A673 (cell line): ENCODE results near the gene DCTN3. TPM values are rescaled to one million over a fixed set of nuclear protein-coding genes. Genes with fewer than 3 reads are reported as not detected.

Experiments used
- BruUV-seq: library from RNA; stranded (reverse); fragments of 400-500 nt; replicated peaks from 2 replicates; lab custom pipeline; 2021; lab: Mats Ljungman, UMichigan
- CTCF ChIA-PET: fragments of 300-600 bp; sonication (Branson Sonifier 250); formaldehyde crosslinking; loops from one replicate; lab custom pipeline; 2022; ENCODE audit warnings: antibody characterized with exemption; lab: Charles Lee
- POLR2A ChIA-PET: fragments of 300-600 bp; sonication (Branson Sonifier 250); formaldehyde crosslinking; loops from one replicate; lab custom pipeline; 2022; ENCODE audit warnings: antibody characterized with exemption; ENCODE audit not compliant: low non-redundant PET; lab: Charles Lee
- DNase-seq: peaks from one replicate; pipeline ENCODE4 v3.0.0-alpha.2; 2015; ENCODE audit warnings: low spot score
- H3K27ac ChIP-seq: fragments of 200-600 bp; sonication (generic); 2 replicates; pipeline ENCODE4 v1.5.1; 2016; ENCODE audit warnings: mixed run types, low read depth, mild to moderate bottlenecking, mixed read lengths, antibody characterized with exemption, low read length; ENCODE audit not compliant: poor library complexity, severe bottlenecking
- H3K27me3 ChIP-seq: fragments of 200-600 bp; sonication (generic); replicated peaks from 2 replicates; pipeline ENCODE4 v1.6.1; 2017; ENCODE audit warnings: mixed run types, low read depth, mild to moderate bottlenecking, mixed read lengths, antibody characterized with exemption, low read length; ENCODE audit not compliant: insufficient read depth, poor library complexity
- H3K36me3 ChIP-seq: fragments of 200-600 bp; sonication (generic); 2 replicates; pipeline ENCODE4 v1.6.1; 2016; ENCODE audit warnings: mixed run types, mild to moderate bottlenecking, mixed read lengths, antibody characterized with exemption, low read length; ENCODE audit not compliant: insufficient read depth, poor library complexity, severe bottlenecking
- H3K4me1 ChIP-seq: fragments of 200-600 bp; sonication (generic); 2 replicates; pipeline ENCODE4 v1.6.1; 2017; ENCODE audit warnings: mixed run types, mild to moderate bottlenecking, mixed read lengths, antibody characterized with exemption, low read length; ENCODE audit not compliant: insufficient read depth, poor library complexity, severe bottlenecking
- H3K4me3 ChIP-seq: fragments of 200-600 bp; sonication (generic); 2 replicates; pipeline ENCODE4 v1.5.1; 2016; ENCODE audit warnings: low read depth, mixed run types, mild to moderate bottlenecking, mixed read lengths, low read length; ENCODE audit not compliant: poor library complexity, severe bottlenecking
- H3K9me3 ChIP-seq: fragments of 200-600 bp; sonication (generic); 2 replicates; pipeline ENCODE4 v1.6.1; 2016; ENCODE audit warnings: mixed run types, low read depth, mild to moderate bottlenecking, mixed read lengths, antibody characterized with exemption, low read length; ENCODE audit not compliant: poor library complexity, severe bottlenecking
- EZH2 ChIP-seq: fragments of 200-600 bp; sonication (generic); IDR thresholded peaks from 2 replicates; pipeline ENCODE4 v1.6.1; 2017; ENCODE audit warnings: borderline replicate concordance, low read depth, mild to moderate bottlenecking, mixed read lengths, antibody characterized with exemption, low read length; ENCODE audit not compliant: poor library complexity, severe bottlenecking
- intact Hi-C: fragments of 100-400 bp; cut with micrococcal nuclease; formaldehyde crosslinking; loops from one replicate; pipeline ENCODE4 v1.10.0; 2022; ENCODE audit not compliant: unreplicated experiment
- total RNA-seq: library from RNA; stranded (reverse); gene quantifications from 2 replicates; pipeline ENCODE4 v1.2.3, GENCODE V29; 2021
- TF ChIP-seq, protein P1 (sequence below): fragments of 300-800, 200-600 bp; sonication (generic); conservative IDR thresholded peaks from 2 replicates; pipeline ENCODE4 v1.5.1; 2017; ENCODE audit warnings: low read depth, mild to moderate bottlenecking, antibody characterized with exemption, low read length, moderate library complexity, mixed read lengths

The DCTN3 gene
- total RNA-seq, 1 experiment from 2014 or later = 79.3 TPM

DNA sequence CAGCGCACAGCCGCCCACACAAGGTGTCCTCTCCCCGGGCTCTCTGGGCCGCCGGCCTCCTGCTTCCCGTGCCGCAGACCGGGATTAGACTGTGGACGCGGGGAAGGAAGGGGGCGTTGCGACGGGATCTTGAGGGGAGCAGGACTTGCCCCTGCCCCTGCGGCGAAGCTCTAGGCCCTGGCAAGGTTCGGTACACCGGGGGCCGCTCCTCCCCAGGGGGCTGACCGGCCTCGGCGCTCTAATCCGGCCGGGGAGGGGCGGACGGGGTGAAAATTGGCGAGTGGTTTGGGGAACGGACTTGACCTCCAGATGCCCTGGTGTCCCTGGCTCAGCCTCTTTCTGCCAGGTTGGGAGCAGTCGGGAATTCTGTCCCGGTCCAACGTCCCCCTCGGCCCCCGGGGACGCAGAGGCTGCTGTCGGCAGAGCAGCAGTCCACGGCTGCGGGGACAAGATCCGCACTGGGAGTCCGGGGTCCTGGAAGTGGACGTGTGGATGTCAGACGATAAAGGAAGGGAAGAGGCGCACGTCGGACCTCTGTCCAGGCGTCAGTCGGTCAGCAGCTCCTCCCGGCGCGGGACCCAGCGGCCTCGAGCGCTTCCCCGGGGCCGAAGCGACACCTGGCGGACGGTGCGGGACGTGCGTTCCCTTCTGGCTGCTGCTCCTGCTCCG lies 28.9 kb downstream of the DCTN3 start:
- H3K4me3 ChIP-seq = peak overlapping the region; percentile 37
- no peak for TF ChIP-seq EZH2
- TF ChIP-seq, protein P1, sequence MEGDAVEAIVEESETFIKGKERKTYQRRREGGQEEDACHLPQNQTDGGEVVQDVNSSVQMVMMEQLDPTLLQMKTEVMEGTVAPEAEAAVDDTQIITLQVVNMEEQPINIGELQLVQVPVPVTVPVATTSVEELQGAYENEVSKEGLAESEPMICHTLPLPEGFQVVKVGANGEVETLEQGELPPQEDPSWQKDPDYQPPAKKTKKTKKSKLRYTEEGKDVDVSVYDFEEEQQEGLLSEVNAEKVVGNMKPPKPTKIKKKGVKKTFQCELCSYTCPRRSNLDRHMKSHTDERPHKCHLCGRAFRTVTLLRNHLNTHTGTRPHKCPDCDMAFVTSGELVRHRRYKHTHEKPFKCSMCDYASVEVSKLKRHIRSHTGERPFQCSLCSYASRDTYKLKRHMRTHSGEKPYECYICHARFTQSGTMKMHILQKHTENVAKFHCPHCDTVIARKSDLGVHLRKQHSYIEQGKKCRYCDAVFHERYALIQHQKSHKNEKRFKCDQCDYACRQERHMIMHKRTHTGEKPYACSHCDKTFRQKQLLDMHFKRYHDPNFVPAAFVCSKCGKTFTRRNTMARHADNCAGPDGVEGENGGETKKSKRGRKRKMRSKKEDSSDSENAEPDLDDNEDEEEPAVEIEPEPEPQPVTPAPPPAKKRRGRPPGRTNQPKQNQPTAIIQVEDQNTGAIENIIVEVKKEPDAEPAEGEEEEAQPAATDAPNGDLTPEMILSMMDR = peak; percentile 93
- H3K36me3 ChIP-seq = no peaks in the 10 kb centered on the region
- intact Hi-C loops = loop anchor here (1.0 to 5.0 kb wide), 4 partner anchors 43 to 259 kb away; no protein-coding TSS in a partner anchor
- peak; percentile 74 for DNase-seq
- CTCF ChIA-PET = interaction anchor here (0.6 to 2.4 kb wide), 8 partner anchors 13 to 239 kb away, joined by 3 to 19 read pairs (median 6); partner anchors contain the start of gene RPP25L
- no peaks in the 10 kb centered on the region for H3K9me3 ChIP-seq
- peaks cover 40% of the 10 kb centered on the region for H3K27me3 ChIP-seq
- H3K4me1 ChIP-seq = peaks cover 15% of the 10 kb centered on the region
- no TSS peak for BruUV-seq
- POLR2A ChIA-PET = no interaction called here
- H3K27ac ChIP-seq = no peak overlapping the region

DNA sequence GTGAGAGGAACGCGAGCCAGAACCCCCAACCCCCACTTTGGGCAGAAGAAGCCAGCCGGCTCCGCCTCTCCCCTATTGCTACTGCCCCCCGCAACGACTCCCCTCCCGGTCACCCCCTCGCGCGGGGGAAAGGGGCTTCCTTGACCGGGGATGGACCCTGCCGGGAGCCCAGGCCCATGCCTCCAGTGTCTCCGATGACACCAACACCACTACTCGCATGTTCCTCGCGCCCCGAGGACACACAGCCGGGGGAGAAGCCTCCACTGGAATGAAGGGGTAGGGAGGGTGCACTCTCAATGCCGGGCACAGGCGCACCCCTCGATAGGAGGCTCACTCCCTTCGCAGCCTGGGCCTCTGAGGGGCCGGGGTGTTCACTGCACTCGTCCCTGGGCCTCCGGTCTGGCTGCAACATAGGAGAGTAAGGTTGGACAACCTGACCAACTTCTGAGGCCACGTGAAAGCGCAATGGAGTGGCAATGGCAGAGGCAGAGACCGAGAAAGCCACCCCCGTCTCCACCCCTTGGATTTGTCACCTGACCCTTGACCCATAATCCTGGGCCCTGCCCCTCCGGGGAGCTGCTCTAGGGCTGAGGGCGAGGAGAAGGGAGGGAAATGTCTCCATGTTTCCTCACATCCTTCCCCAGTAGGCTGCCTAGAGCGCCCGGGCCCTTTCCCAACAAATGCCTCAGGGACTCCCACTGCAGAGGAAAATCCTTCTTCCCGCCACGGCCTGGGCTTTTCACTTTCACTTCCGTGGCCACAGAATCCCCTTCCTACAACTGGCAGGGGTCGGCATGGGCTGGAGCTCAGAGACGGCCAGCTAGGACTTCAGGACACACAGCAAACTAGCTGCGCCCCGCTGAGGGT lies 29.7 kb downstream of the DCTN3 start:
- H3K36me3 ChIP-seq = no peaks in the 10 kb centered on the region
- H3K27ac ChIP-seq = no peak overlapping the region
- H3K4me3 ChIP-seq = peak overlapping the region; percentile 60
- BruUV-seq = no TSS peak
- peaks cover 45% of the 10 kb centered on the region for H3K27me3 ChIP-seq
- intact Hi-C loops = loop anchor here (1.0 to 5.0 kb wide), 4 partner anchors 42 to 258 kb away; no protein-coding TSS in a partner anchor
- ChIA-PET CTCF (interaction anchor here (1.6 to 2.4 kb wide), 4 partner anchors 13 to 187 kb away, joined by 5 to 19 read pairs (median 9); no protein-coding TSS in a partner anchor), POLR2A (no interaction called here)
- TF ChIP-seq EZH2 = peak; percentile 20
- TF ChIP-seq, protein P1 = no peak
- no peaks in the 10 kb centered on the region for H3K9me3 ChIP-seq
- DNase-seq = peak; percentile 44
- H3K4me1 ChIP-seq = peaks cover 15% of the 10 kb centered on the region

DNA sequence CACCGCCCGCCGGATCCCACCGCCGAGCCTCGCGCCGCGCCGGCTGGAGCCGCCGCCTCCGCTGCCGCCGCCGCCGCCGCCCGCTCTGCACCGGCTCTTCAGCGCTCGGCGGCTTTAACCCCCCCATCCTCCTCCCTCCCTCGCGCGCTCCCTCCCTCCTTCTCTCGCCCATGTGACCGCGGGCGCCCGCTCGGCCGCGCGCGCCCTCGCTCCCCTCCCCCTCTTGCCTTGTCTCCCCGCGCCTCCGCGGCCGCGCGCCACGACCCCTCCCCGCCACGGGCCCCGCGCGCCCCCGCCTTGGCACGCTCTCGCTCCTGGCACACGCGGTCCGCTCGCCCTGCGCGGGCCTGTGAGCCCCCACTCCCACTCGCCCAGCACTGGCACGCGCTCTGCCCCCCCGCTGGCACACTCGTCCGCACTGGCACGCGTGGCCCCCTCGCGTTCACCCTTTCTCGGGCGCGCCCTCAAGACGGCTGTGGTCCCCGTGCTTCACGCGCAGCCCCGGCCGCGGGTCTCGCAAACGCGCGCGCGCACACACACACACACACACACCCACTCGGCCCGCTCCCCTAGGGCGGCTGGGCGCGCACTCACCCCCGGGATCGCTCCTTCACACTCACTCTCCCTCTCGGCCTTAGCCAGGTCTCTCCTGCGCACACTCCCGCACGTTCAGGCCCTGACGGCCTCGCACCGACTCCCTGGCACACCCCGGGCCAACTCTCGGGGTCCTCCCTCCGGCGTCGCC lies 30.5 kb downstream of the DCTN3 start, which contains the start of gene CNTFR:
Gene CNTFR (minus strand): TSS at position 89 of the 745 bp plus-strand sequence. CDS start 20,743 bp downstream, outside the sequence.
- no TSS peak for BruUV-seq
- no peak for TF ChIP-seq EZH2
- TF ChIP-seq, protein P1 = no peak
- peaks cover 15% of the 10 kb centered on the region for H3K4me1 ChIP-seq
- intact Hi-C loops = loop anchor here (2.0 to 5.0 kb wide), 3 partner anchors 153 to 258 kb away; no protein-coding TSS in a partner anchor
- peak within 1 kb of the TSS; percentile 60 for H3K4me3 ChIP-seq
- peaks cover 45% of the 10 kb centered on the region for H3K27me3 ChIP-seq
- no peaks in the 10 kb centered on the region for H3K9me3 ChIP-seq
- CTCF ChIA-PET = interaction anchor here (0.8 kb wide), 1 partner anchor 185 kb away, joined by 3 read pairs; no protein-coding TSS in a partner anchor
- POLR2A ChIA-PET = no interaction called here
- peak within 1 kb of the TSS; percentile 49 for H3K27ac ChIP-seq
- no peaks in the 10 kb centered on the region for H3K36me3 ChIP-seq
- DNase-seq = peak; percentile 58
